IPS-18c (cell line): ENCODE data around the gene WDHD1.
A peak's percentile ranks its signal among the peaks of the same experiment; 100 is the strongest.
"Not testable (repeated sequence)": the region's sequence is repeated elsewhere in the genome, so short reads cannot be mapped to it uniquely, and the experiment has no call there.

ENCODE experiments used
- H3K4me3 ChIP-seq: 2 replicates; pipeline ENCODE4 v1.7.0; 2013; ENCODE audit warnings: low read depth, mild to moderate bottlenecking, low read length, moderate library complexity; ENCODE audit not compliant: insufficient read depth
- H3K9me3 ChIP-seq: one replicate; pipeline ENCODE4 v1.6.1; 2013; ENCODE audit warnings: mild to moderate bottlenecking, low read length, moderate library complexity; ENCODE audit not compliant: control insufficient read depth, insufficient read depth

The WDHD1 gene, protein sequence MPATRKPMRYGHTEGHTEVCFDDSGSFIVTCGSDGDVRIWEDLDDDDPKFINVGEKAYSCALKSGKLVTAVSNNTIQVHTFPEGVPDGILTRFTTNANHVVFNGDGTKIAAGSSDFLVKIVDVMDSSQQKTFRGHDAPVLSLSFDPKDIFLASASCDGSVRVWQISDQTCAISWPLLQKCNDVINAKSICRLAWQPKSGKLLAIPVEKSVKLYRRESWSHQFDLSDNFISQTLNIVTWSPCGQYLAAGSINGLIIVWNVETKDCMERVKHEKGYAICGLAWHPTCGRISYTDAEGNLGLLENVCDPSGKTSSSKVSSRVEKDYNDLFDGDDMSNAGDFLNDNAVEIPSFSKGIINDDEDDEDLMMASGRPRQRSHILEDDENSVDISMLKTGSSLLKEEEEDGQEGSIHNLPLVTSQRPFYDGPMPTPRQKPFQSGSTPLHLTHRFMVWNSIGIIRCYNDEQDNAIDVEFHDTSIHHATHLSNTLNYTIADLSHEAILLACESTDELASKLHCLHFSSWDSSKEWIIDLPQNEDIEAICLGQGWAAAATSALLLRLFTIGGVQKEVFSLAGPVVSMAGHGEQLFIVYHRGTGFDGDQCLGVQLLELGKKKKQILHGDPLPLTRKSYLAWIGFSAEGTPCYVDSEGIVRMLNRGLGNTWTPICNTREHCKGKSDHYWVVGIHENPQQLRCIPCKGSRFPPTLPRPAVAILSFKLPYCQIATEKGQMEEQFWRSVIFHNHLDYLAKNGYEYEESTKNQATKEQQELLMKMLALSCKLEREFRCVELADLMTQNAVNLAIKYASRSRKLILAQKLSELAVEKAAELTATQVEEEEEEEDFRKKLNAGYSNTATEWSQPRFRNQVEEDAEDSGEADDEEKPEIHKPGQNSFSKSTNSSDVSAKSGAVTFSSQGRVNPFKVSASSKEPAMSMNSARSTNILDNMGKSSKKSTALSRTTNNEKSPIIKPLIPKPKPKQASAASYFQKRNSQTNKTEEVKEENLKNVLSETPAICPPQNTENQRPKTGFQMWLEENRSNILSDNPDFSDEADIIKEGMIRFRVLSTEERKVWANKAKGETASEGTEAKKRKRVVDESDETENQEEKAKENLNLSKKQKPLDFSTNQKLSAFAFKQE

DNA sequence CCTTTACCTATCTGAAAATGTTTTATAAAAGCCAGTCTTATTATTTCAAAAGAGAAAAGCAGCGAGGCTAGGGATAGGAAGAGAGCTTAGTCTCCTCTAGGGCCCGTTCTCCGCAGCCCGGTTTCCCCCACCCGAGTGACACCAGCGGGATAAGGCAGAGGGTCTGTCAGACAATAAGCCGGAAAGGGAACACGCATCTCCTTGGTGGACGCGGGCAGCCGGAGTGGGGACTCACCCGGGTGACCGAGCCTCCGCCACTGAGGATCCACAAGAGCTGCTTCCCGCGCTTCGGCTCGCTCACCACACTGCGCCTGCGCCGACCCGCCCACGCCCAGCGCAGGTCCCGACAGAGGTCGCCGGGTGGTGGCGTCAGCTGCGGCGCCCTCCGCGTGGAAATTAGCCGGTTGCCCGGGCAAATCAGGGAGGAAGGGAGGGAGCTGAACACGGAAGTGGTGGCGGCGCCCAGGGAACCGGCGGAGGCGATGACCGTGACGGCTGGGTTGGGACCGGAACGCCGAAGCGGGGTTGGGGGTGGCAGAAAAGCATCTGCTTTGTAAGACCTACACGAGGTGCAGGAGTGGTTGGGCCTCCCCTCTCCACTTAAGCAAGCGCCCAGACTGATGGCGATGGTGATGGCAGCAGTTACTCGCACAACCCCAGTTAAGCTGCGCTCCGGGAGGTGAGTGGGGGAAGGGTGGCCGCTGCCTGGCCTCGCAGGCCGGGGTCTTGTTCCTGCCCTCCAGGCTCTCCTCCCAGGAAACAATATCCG lies at the start of gene WDHD1, which contains the start of gene SOCS4:
TSS of gene WDHD1 (minus strand) at position 307 of the 769 bp plus-strand sequence. CDS start 312 bp downstream, outside the sequence.
TSS of gene SOCS4 (plus strand) at position 444 of the 769 bp plus-strand sequence. CDS start 15,806 bp downstream, outside the sequence.
- Histone ChIP-seq H3K4me3 (peak within 1 kb of the TSS; percentile 93), H3K9me3 (no peaks in the 10 kb centered on the region)

DNA sequence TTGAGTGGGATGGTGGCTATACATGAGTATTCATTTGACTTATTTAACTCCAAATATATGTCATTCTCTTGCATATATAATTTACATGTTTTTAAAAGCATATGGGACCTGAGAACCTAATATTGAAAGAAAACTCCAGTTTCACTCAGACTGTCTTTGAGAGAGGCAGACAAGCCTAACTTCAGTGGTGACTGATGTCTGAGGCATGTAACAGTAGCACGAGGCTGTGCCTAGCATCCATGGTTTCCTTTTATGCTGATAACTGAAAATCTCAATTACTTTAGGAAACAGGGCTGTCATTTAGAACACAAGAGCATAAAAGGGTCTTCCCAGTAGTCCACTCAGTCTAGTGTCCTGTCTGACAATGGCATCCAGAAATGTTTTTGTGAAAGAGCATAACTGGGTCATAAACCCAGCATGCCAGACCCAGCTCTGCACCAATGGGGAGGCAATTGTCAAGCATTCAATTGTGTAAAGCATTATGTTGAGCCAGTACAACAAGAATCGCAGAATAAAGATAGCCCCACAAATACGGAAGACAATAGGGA lies 48.8 kb upstream of the WDHD1 start:
- H3K4me3 ChIP-seq = no peak overlapping the region
- H3K9me3 ChIP-seq = no peaks in the 10 kb centered on the region

DNA sequence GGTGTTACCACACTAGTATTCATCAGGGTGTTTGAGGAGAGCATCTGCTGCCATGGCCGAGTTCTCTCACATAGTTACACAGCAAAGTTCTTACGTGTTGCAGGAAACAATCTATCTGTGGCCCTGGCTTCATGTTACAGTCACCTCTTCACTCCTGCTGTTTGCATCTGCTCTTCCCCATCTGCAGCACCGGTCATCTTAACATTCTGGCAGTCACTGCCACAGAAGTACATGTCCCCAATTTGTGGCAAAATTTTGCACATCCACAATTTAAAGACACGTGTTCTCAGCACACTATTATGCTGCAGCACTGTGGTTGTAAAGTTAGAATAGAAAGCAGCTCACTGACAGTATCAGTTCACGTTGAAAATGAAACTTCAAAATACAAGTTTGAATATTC lies 47.8 kb upstream of the WDHD1 start:
- Histone ChIP-seq H3K4me3 (no peak overlapping the region), H3K9me3 (no peaks in the 10 kb centered on the region)

DNA sequence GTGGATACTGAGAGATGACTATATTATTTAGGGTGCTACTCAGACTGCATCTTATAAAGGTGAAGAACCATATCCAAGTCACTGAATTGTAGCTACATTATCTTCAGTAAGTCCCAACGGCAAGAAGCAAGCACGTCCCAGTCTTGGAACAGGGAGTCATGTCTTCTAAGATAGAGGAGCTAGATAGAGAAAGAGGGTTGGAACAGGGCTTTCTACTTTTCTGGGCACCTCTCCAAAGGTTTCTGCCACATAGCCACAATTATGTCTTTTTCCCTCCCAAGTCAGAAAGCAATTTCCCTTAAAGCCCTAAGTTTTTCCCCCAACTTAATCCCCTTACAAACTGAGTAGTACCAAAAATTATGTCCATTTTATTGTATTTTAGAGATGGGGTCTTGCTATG lies 47.0 kb upstream of the WDHD1 start:
- H3K4me3 ChIP-seq = no peak overlapping the region
- H3K9me3 ChIP-seq = no peaks in the 10 kb centered on the region

DNA sequence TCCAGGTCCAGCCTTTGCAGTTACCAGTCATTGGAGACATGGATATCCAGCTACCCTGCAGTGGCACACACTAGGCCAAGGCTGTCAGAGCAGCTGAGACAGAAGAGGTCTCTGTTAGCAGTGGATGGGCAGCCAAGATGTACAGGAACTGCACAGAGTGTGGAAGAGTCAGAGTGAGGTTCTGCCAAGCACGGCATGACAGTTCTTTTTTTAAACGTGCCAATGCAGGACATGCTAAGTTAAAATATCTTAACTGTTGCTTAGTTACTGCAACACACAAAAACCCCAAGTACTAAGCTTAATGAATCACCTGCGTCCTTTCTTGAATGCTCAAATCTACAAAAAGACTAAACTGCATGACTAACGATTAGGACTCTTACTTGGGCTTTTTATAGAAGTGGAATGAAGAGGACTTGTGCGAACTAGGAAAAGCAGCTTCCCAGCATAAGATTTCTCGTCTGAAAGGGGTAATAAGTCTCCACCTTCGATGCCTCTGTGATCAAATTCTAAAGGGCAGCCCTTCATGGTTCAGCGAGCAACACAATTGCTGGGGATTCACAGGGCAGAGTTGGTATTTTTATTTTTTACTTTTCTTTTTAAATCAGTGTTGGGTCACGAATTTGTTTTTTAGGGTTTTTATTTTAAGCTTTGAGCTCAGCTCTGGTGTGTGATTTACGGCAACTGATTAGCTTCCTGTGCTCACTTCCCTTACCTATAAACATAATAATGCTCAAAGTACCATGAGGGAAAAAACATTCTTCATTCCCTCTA lies 45.2 kb upstream of the WDHD1 start:
- H3K9me3 ChIP-seq = no peaks in the 10 kb centered on the region
- H3K4me3 ChIP-seq = no peak overlapping the region

DNA sequence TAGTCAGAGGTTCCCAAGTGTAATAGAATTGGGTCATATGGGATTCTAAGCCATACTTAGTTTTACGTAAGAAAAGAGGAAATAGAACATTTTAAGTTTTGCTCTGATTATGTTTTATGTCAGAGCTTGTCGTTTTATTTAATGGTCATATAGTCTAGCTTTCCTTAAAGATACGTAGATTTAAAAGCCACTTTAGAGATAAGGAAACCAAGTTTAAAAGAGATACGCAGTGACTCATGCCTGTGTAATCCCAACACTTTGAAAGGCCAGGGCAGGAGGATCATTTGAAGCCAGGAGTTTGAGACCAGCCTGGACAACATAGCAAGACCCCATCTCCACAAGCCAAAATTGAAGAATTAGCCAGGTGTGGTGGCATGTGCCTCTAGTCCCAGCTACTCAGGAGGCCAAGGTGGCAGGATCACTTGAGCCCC lies 44.1 kb upstream of the WDHD1 start:
- Histone ChIP-seq H3K9me3 (no peaks in the 10 kb centered on the region), H3K4me3 (no peak overlapping the region)

DNA sequence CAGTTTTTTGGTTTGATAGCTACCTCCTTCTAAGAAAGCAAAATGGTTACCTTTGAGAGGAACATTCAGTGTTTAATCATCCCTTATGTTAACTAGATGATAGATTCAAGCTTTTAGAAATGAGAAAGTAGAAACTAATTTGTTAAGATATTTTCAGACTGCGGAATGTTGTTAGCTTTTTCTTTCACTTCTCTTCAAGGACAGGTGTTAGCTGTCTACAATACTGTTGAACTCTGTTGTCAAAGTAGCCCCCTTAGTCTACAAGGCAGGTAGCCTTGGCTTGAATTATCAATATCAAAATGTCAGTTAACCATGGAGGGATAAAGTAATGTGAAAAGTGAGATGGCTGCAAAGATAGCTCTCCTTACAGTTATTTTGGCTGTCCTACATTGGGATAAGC lies 39.3 kb upstream of the WDHD1 start:
- Histone ChIP-seq H3K4me3 (no peak overlapping the region), H3K9me3 (no peaks in the 10 kb centered on the region)

DNA sequence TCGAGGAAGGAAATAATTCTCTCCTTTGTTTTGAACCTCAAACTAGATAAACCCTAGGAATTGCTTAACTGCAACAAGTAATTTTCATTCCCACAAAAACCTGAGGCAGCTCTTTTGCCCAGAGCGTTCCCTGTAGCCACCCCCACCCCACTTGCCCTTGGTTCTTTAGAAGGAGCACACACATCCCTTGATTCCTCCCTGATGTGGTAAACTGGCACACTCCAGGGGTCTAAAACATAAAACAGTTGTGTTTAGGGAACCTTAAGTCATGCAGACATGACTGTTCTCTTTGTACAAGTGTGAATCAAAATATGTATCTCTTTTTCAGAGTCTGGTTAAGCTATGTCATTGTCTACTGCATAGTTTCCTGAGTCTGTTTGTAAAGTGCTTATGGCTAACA lies 38.5 kb upstream of the WDHD1 start:
- H3K4me3 ChIP-seq = no peak overlapping the region
- no peaks in the 10 kb centered on the region for H3K9me3 ChIP-seq

DNA sequence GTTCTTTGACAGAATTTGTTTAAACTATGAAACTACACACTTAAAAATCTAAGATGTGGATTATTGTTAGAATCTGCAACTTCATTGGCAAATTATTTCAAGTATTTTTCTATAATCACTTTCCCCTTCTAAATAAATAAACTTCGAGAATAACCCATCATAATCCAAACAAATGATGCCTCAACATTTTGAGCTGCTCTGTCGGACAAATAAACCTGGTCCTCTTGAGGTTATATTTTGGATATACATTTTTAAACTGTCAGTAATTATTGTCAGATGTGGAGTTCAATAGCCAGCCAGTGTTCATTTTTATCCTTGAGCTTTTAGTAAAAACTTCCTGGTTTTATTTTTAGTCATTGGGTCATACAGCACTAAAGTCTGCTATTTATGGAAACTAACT lies 38.0 kb upstream of the WDHD1 start:
- not testable (repeated sequence) for H3K9me3 ChIP-seq

DNA sequence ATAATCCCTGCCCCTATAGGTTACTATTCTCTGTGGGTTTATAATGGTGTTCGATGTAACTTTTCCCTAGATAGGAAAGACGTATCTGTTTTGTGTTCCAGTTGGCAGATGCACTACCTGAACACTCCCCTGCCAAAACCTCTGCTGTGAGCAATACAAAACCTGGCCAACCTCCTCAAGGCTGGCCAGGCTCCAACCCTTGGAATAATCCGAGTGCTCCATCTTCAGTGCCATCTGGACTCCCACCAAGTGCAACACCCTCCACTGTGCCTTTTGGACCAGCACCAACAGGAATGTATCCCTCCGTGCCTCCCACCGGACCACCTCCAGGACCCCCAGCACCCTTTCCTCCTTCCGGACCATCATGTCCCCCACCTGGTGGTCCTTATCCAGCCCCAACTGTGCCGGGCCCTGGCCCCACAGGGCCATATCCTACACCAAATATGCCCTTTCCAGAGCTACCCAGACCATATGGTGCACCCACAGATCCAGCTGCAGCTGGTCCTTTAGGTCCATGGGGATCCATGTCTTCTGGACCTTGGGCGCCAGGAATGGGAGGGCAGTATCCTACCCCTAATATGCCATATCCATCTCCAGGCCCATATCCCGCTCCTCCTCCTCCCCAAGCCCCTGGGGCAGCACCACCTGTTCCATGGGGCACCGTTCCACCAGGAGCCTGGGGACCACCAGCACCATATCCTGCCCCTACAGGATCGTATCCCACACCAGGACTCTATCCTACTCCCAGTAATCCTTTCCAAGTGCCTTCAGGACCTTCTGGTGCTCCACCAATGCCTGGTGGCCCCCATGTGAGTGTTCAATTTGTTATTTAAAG lies 35.8 kb upstream of the WDHD1 start:
- Histone ChIP-seq H3K4me3 (no peak overlapping the region), H3K9me3 (no peaks in the 10 kb centered on the region)

More for the DNA sequence above, 38.0 kb upstream of the WDHD1 start:
- not testable (repeated sequence) for H3K4me3 ChIP-seq

DNA sequence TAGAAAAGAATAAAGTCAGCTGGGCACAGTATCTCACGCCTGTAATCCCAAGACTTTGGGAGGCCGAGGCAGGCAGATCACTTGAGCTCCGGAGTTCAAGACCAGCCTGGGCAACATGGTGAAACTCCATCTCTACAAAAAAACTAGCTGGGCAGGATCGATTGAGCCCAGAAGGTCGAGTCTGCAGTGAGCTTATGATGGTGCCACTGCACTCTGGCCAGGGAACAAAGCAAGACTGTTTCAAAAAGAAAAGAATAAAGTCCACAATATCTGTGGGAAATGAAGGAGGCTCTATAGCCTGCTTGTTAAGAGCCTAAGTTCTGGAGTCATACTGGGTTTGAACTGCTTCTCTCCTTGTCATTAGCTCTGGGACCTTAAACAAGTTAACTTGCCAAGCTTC lies 32.4 kb upstream of the WDHD1 start:
- H3K4me3 ChIP-seq = no peak overlapping the region
- no peaks in the 10 kb centered on the region for H3K9me3 ChIP-seq

DNA sequence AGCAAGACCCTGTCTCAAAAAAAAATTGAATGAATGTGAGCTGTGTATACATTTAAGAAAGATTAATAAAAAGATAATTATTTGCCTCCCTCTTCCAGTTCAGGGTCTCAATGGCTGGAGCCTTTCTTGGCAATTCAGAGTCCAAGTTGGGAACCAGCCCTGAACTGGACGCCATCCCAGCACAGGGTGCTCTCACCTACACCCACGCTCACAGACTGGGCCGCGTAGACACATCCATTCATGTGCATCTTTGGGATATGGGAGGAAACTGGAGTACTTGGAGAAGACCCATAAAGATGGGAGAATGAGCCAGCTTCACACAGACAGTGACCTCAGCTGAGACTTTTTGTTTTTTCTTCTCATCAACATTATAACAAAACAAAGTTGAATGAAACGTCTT lies 31.0 kb upstream of the WDHD1 start:
- H3K4me3 ChIP-seq = no peak overlapping the region

DNA sequence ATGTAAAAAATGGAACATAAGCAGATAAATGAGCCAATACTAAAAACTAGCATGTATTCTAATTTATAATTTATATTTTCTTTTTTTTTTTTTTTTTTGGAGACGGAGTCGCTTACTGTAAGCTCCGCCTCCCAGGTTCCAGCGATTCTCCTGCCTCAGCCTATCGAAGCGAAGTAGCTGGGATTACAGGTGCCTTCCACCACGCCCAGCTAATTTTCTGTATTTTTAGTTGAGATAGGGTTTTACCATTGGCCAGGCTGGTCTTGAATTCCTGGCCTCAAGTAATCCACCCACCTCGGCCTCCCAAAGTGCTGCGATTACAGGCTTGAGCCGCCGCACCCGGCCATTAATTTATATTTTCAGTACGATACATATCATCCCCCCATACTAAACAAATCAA lies 27.2 kb upstream of the WDHD1 start:
- H3K4me3 ChIP-seq = no peak overlapping the region
- no peaks in the 10 kb centered on the region for H3K9me3 ChIP-seq

More for the DNA sequence above, 31.0 kb upstream of the WDHD1 start:
- no peaks in the 10 kb centered on the region for H3K9me3 ChIP-seq

DNA sequence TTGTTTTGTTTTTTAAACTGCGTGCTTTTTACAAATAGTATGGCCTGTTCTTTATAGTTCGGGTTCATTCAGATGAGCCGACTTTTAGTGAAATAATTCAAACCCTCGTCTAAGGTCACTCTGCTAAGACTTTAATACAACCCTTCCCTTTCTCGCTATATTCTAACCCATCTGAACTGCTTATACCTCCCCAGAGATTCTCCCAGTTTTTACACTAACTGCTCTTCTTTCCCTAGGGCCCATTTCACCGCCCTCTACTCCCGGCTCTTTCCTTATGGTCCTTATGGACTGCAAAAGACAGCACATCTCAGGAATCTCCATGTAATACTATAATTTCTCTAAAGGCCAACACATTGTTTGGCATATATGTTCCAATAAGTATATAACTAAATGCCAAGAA lies 26.6 kb upstream of the WDHD1 start:
- H3K4me3 ChIP-seq = no peak overlapping the region; the same call in 1 of the 2 replicates
- no peaks in the 10 kb centered on the region for H3K9me3 ChIP-seq

DNA sequence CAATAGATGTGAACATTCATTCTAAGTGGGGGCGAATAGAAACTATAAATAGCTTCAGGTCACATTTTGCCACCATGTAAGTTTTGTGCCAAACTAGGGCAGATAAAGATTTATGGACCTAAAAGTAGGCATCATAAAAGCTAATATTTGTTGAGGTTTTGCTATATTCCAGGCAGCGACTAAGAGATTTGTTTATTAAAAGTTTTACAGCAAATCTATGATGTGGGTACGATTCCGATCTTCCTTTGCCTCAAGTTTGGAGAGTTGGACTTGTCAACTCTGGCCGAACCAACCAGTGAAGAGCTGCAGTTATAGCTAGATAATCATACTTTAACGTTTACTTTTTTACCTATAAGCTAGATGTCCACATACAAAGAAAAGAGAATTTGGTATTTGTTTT lies 26.1 kb upstream of the WDHD1 start:
- Histone ChIP-seq H3K9me3 (no peaks in the 10 kb centered on the region), H3K4me3 (peak overlapping the region; percentile 94; the same call in 1 of the 2 replicates)
